Activated effector memory CD4-positive, alpha-beta T cell treated with anti-CD3 and anti-CD28 coated beads, Interleukin-2, amount 50 U/mL, for 16 hours (primary cell): Measurements from ENCODE around the gene CNTN1.
"Not testable (repeated sequence)": the region's sequence is repeated elsewhere in the genome, so short reads cannot be mapped to it uniquely, and the experiment has no call there.

Experiments
- DNase-seq: peaks from one replicate; pipeline ENCODE4 v3.0.0-alpha.2; 2020

Gene CNTN1

GRCh38 chr12:40701756-40702155, 9.5 kb downstream of the CNTN1 start:
- DNase-seq = no peak

DNA sequence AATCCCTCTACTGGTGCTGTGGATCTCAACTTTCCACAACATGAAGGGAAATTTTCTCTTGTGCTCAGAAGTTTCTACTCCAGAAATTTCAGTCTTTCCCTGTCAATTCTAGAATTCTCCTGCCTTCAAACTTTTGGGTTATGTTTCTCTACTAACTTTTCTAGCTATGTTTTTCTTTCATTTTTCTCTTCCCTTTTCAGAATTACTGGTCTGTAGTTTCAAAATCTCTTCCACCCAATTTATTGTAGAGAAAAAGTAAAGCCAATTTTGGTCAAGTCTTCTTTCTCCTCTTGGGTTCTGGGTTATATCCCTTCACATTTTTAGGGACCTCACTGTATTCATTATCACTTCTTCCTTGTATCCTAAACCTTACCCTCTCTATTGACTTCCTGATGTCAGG, 18.9 kb downstream of the CNTN1 start:
- no peak for DNase-seq

DNA sequence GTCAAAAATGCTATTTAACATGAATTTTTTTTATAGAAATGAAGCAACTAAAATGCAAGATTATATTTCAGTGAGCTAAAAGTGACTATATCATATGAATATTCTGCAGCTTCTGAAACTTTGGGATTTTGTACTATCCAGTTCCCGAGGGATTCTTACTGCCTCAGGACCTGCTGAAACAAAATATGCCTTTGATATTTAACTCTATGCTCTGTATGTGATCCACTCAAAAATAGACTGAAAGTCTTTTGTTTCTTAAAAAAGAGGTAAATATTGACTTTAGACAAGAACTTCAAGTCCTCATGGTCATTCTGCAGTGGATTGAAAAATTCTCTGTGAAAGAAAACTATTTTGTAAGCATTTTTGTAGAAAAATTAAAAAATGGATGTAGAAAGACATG, 22.4 kb downstream of the CNTN1 start:
- no peak for DNase-seq

DNA sequence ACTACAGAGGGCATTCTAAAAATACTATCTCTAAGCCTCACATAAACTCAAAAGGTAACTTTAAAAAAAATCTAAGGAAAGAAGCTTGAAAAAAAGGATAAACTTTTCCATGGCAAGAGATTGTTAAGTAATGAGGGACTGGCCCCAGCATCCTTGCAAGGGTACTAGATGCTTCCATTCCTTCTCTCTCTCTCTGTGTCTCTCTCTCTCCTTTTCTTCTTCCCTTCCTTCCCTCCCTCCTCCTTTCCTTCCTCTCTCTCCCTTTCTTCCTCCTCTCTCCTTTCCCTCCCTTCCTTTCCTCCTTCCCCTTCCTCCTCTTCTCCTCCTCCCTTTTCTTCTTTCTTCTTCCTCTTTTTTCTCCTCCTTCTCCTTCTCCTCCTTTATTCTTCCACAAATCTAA, 23.8 kb downstream of the CNTN1 start:
- no peak for DNase-seq

- no peak for DNase-seq
Observed at GRCh38 chr12:40717576-40717975, 25.3 kb downstream of the CNTN1 start.

DNA sequence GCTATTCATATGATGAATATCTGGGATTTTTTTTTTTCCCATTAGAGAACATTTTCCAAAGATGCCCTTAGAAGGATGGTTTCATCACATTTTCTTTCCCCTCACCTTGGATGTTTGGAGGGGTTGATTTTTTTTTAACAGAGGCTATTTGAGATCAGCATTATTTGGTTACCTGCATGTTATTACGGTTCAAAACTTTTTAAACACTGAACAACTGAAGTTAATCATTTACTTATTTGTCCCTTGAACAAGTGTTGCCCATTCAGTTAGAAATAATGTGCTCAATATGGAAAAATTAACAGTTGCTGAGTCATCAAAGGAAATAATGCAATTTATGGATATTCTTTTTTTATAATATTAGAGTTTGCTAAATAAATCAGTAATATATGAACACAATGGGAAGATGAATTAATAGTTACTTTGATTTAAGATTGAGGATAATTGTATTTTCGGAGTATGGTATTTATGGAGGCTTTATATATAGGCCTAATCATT, 26.7 kb downstream of the CNTN1 start:
- DNase-seq = no peak

- no peak for DNase-seq
Observed at GRCh38 chr12:40723001-40723400, 30.8 kb downstream of the CNTN1 start.

DNA sequence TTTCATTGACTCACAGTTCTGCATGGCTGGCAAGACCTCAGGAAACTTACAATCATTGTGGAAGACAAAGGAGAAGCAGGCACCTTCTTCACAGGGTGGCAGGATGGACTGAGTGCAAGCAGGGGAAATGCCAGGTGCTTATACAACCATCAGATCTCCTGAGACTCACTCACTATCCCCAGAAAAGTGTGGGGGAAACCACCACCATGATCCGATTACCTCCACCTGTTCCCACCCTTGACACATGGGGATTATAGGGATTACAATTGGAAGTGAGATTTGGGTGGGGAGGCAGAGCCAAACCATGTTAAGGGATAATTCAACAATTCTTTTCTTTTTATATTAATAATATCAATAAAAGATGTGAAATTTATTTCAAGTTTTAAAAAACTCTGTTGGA, 34.1 kb downstream of the CNTN1 start:
- no peak for DNase-seq

DNA sequence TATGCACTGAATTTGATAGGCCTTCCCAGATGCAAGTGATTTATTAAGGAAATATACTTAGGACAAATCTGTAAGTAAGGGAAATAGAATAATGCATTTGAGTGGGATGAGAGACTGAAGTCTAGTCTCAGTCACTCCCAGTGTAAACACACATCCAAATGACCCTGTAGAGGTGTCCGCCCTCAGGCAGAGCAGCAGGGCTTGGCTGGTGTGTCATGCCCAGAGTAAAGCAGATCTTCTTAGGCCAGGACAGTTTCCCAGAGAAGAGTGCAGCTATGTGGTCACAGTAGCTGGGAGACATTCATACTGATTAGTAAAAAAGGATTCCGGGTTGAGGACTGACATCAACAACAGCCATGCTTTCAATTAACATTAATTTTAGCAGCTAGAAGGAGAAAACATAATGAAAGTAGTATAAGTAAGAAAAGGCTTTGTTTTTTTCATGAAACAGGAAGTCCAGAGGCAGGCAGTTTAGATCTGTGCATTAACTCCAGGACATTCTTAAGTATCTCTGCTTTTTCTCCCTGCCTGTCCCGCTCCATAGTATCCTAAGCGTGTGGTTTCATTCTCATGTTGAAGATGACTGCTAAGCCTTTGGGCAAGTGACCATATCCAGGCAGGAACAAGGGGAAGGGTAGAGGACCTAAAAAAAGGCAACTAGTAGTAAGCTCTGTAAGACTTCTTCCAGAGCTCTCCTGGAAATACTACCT, 35.7 kb downstream of the CNTN1 start:
- no peak for DNase-seq

GRCh38 chr12:40730281-40730680, 38.0 kb downstream of the CNTN1 start:
- DNase-seq = no peak

DNA sequence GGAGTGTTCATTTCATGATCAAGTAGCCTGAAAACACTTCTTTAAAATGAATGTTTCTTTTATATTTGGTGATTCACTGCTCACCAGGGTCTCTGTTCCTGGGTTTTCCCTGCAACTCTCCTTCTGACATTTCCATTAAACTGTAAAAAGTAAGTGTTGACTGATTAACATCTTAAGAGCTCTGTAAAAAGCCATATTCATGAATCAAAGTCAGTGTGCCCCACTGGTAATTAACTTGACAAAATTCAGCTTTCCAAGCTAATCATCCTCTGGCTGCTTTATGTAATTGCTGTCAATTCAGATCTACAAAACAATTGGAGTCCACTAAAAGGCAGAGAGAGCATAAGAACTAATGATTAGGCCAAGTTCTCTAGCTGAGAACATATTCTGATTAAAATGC, 41.6 kb downstream of the CNTN1 start:
- DNase-seq = no peak

GRCh38 chr12:40734276-40734675, 42.0 kb downstream of the CNTN1 start:
- DNase-seq = no peak

- no peak for DNase-seq
Observed at GRCh38 chr12:40735551-40736230, 43.5 kb downstream of the CNTN1 start.

- DNase-seq = not testable (repeated sequence)
Observed at GRCh38 chr12:40737416-40737815, 45.2 kb downstream of the CNTN1 start.

- no peak for DNase-seq
Observed at GRCh38 chr12:40738856-40739255, 46.6 kb downstream of the CNTN1 start.

GRCh38 chr12:40742041-40742440, 49.8 kb downstream of the CNTN1 start:
- no peak for DNase-seq

DNA sequence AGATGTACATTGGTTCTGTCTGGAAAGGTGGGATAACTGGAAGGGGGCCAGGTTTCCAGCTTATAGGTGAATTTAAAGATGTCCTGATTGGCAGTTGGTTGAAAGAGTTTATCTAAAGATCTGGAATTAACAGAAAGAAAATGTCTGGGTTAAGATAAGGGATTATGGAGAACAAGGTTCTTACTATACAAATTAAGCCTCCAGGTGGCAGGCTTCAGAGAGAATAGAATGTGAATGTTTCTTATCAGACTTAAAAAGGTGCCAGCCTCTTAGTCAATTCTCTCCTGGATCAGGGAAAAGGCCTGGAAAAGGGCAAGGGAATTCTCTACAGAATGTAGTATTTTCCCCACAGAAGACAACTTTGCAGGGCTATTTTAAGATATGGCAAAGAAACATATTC, 53.1 kb downstream of the CNTN1 start:
- no peak for DNase-seq

DNA sequence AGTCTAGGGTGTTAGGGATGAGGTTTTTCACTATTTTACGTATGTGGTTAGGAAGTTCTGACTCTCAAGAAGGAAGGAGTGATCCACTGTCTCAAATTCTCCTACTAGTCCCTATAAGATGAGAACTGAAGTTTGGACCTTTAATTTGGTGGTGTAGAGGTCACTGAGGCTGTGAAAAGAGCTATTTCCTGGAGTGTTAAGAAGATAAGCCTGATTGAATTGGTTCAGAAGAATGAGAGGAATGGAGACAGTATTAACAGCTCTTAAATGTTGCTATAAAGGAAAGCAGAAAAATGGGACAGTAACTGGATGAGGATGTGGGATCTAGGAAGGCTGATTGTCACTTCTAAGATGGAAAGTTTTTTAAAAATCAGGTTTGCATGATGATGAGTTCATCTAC, 57.6 kb downstream of the CNTN1 start:
- no peak for DNase-seq

DNA sequence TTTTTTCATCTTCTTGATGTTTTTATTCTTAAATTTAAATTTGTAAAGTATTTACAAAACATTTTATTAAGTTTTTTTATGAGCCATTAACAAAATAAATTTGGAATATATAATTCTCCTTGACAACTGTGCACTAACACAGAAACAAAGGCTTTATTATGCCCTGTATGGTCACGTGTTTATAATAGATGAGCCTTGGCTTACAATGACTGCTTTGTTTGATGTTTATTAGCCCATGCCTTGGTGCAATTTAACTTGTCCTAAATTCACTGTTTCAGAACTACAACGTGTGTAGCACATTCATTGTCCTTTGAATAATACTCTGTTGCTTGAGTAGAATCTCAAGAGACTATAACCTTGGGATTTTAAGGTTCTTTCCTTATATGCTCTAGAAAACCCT, 59.8 kb downstream of the CNTN1 start:
- no peak for DNase-seq

GRCh38 chr12:40760821-40761220, 68.6 kb downstream of the CNTN1 start:
- DNase-seq = no peak

- DNase-seq = no peak
Observed at GRCh38 chr12:40762072-40762471, 69.8 kb downstream of the CNTN1 start.

- no peak for DNase-seq
Observed at GRCh38 chr12:40768125-40768864, 76.1 kb downstream of the CNTN1 start.

- no peak for DNase-seq
Observed at GRCh38 chr12:40769846-40770245, 77.6 kb downstream of the CNTN1 start.

GRCh38 chr12:40770781-40771180, 78.5 kb downstream of the CNTN1 start:
- no peak for DNase-seq
